A549 (cell line): ENCODE results near the gene PRKN. TPM values are rescaled to one million over a fixed set of nuclear protein-coding genes. Genes with fewer than 3 reads are reported as not detected.

ENCODE experiments used
- ATAC-seq, 2 experiments: fragments of 200-7000 bp in 1 of 2; fragments of >200 bp in 1 of 2; cut with Nextera tagmentation in 1 of 2; cut with Tn5 transposase in 1 of 2; 3 replicates each; pipeline versions ENCODE4 v1.8.0 to v1.9.1; 2018 to 2020; ENCODE audit warnings: mild to moderate bottlenecking in 1 of 2, moderate library complexity in 1 of 2
- CTCF ChIA-PET: fragments of 300-600 bp; sonication (Branson Sonifier 250); formaldehyde crosslinking; extraction: SDS; loops from one replicate; lab custom pipeline; 2021; ENCODE audit warnings: antibody characterized with exemption, inconsistent platforms; lab: Yijun Ruan, JAX
- POLR2A ChIA-PET: fragments of 350-600 bp; formaldehyde crosslinking; extraction: SDS; loops from one replicate; lab custom pipeline; 2021; ENCODE audit warnings: antibody characterized with exemption, inconsistent platforms; lab: Yijun Ruan, JAX
- DNase-seq, 2 experiments: peaks; one replicate each; pipeline versions ENCODE4 v3.0.0 to v3.0.0-alpha.2; 2011 to 2016; ENCODE audit warnings: low read depth in 1 of 2, low spot score in 1 of 2
- FAIRE-seq: peaks from 2 replicates; lab custom pipeline; 2011; peaks lifted over from hg19 to GRCh38; lab: Jason Lieb, UNC
- H3K27ac ChIP-seq, 2 experiments: fragments of >200 bp; sonication (Bioruptor Twin); formaldehyde crosslinking; 3 replicates each; pipeline ENCODE4 v1.5.1; 2016 to 2017
- H3K4me1 ChIP-seq: fragments of >200 bp; sonication (Bioruptor Twin); formaldehyde crosslinking; 3 replicates; pipeline ENCODE4 v1.6.1; 2016
- H3K4me2 ChIP-seq: fragments of >200 bp; sonication (Bioruptor Twin); formaldehyde crosslinking; 3 replicates; pipeline ENCODE4 v1.6.1; 2016
- H3K4me3 ChIP-seq: fragments of >200 bp; sonication (Bioruptor Twin); formaldehyde crosslinking; 3 replicates; pipeline ENCODE4 v1.5.1; 2016
- H3K9me3 ChIP-seq: fragments of >200 bp; sonication (Bioruptor Twin); formaldehyde crosslinking; 3 replicates; pipeline ENCODE4 v1.6.1; 2016
- BHLHE40 ChIP-seq: IDR thresholded peaks from 2 replicates; pipeline ENCODE4 v1.6.1; 2012; ENCODE audit warnings: low read depth, low read length, inconsistent platforms
- CEBPB ChIP-seq, 2 experiments: fragments of >200 bp in 1 of 2; sonication (Bioruptor Twin) in 1 of 2; formaldehyde crosslinking in 1 of 2; IDR thresholded peaks; 2 replicates each; pipeline ENCODE4 v1.6.1; 2012 to 2016
- CHD2 ChIP-seq: fragments of 150-350 bp; IDR thresholded peaks from 2 replicates; pipeline ENCODE4 v1.6.1; 2014; ENCODE audit warnings: low read length; ENCODE audit not compliant: partially characterized antibody
- EHMT2 ChIP-seq: fragments of 200-600 bp; sonication (generic); IDR thresholded peaks from 2 replicates; pipeline ENCODE4 v1.6.1; 2016; ENCODE audit warnings: antibody characterized with exemption, low read depth, mild to moderate bottlenecking, moderate library complexity
- ELK1 ChIP-seq: fragments of 150-350 bp; IDR thresholded peaks from 2 replicates; pipeline ENCODE4 v1.6.1; 2014; ENCODE audit warnings: low read depth, mild to moderate bottlenecking, low read length
- EP300 ChIP-seq, 2 experiments: fragments of >200 bp; sonication (Bioruptor Twin); formaldehyde crosslinking; IDR thresholded peaks; 2 replicates in 1 of 2; 3 replicates in 1 of 2; pipeline ENCODE4 v1.6.1; 2016 to 2017
- ESRRA ChIP-seq: fragments of 150-350 bp; IDR thresholded peaks from 2 replicates; pipeline ENCODE4 v1.6.1; 2014; ENCODE audit warnings: mild to moderate bottlenecking, low read length, borderline replicate concordance
- FOXS1 ChIP-seq: fragments of 250-450 bp; sonication (Bioruptor Pico); IDR thresholded peaks from 2 replicates; pipeline ENCODE4 v1.5.0; 2020; ENCODE audit warnings: mild to moderate bottlenecking, moderate library complexity
- HDAC2 ChIP-seq: fragments of 200-600 bp; sonication (generic); IDR thresholded peaks from 2 replicates; pipeline ENCODE4 v1.6.1; 2016
- HEYL ChIP-seq: fragments of 250-450 bp; sonication (Bioruptor Pico); IDR thresholded peaks from 2 replicates; pipeline ENCODE4 v1.8.0; 2021; ENCODE audit warnings: mild to moderate bottlenecking, moderate library complexity
- HOXB5 ChIP-seq: fragments of 250-450 bp; sonication (Bioruptor Pico); IDR thresholded peaks from 2 replicates; pipeline ENCODE4 v1.5.0; 2020; ENCODE audit warnings: mild to moderate bottlenecking, moderate library complexity
- JUN ChIP-seq, 2 experiments: fragments of >200 bp; sonication (Bioruptor Twin); formaldehyde crosslinking; IDR thresholded peaks; 2 replicates in 1 of 2; 3 replicates in 1 of 2; pipeline ENCODE4 v1.6.1; 2016 to 2017
- KDM1A ChIP-seq: fragments of 200-600 bp; sonication (generic); IDR thresholded peaks from 2 replicates; pipeline ENCODE4 v1.6.1; 2016; ENCODE audit warnings: low read depth, mild to moderate bottlenecking
- KDM5A ChIP-seq: fragments of 200-600 bp; sonication (generic); IDR thresholded peaks from 2 replicates; pipeline ENCODE4 v1.6.1; 2016; ENCODE audit warnings: antibody characterized with exemption, mild to moderate bottlenecking
- MAFK ChIP-seq: fragments of 450-650 bp; IDR thresholded peaks from 2 replicates; pipeline ENCODE4 v1.6.1; 2014; ENCODE audit not compliant: partially characterized antibody
- MAZ ChIP-seq: fragments of 150-350 bp; IDR thresholded peaks from 2 replicates; pipeline ENCODE4 v1.6.1; 2014; ENCODE audit warnings: antibody characterized with exemption, low read depth, low read length, borderline replicate concordance
- MYC ChIP-seq: IDR thresholded peaks from 2 replicates; pipeline ENCODE4 v1.6.1; 2012; ENCODE audit warnings: mild to moderate bottlenecking, inconsistent platforms, low read length, improper control_type of control experiment, borderline replicate concordance
- NFE2L2 ChIP-seq: fragments of 150-350 bp; conservative IDR thresholded peaks from 2 replicates; pipeline ENCODE4 v1.6.1; 2014; ENCODE audit warnings: low read length
- PBX3 ChIP-seq: IDR thresholded peaks from 2 replicates; pipeline ENCODE4 v1.6.1; 2012
- RAD21 ChIP-seq, 2 experiments: fragments of >200 bp in 1 of 2; sonication (Bioruptor Twin) in 1 of 2; formaldehyde crosslinking in 1 of 2; IDR thresholded peaks in 1 of 2; conservative IDR thresholded peaks in 1 of 2; 2 replicates in 1 of 2; 3 replicates in 1 of 2; pipeline ENCODE4 v1.6.1; 2012 to 2018; ENCODE audit warnings: inconsistent platforms in 1 of 2
- RARB ChIP-seq: fragments of 250-450 bp; sonication (Bioruptor Pico); IDR thresholded peaks from 2 replicates; pipeline ENCODE4 v1.8.0; 2021; ENCODE audit warnings: mild to moderate bottlenecking, moderate library complexity
- REST ChIP-seq: fragments of 200-600 bp; sonication (generic); IDR thresholded peaks from 2 replicates; pipeline ENCODE4 v1.6.1; 2016; ENCODE audit warnings: antibody characterized with exemption, mild to moderate bottlenecking, moderate library complexity
- TFCP2L1 ChIP-seq: fragments of 250-450 bp; sonication (Bioruptor Pico); IDR thresholded peaks from 2 replicates; pipeline ENCODE4 v1.5.0; 2021; ENCODE audit warnings: mild to moderate bottlenecking
- WGBS: methylation state at CpG from one replicate; pipeline ENCODE4 v1.1.6; 2017; ENCODE audit errors: missing lambda C conversion rate; 5-methylcytosine and 5-hydroxymethylcytosine counted together
- polyA plus RNA-seq, 4 experiments: library from polyadenylated mRNA; depleted of rRNA in 3 of 4; stranded (reverse); fragments of >200 nt; fragmentation: RNase III in 1 of 4; extraction: RNeasy Plus Mini Kit Qiagen cat#74134 plus additional on column Dnase treatment in 1 of 4; gene quantifications; 2 replicates in 3 of 4; 3 replicates in 1 of 4; pipeline ENCODE4 v1.2.3, GENCODE V29; 2011 to 2017

The PRKN gene
- polyA plus RNA-seq, 2 of the 4 experiments (the other 2 are of a cell fraction), result 0.36 to 0.39 TPM

GRCh38 chr6:162560891-162561290, 166.7 kb downstream of the PRKN start:
- FAIRE-seq (no peak), ATAC-seq (no peak), DNase-seq (no peak)
- H3K4me2 ChIP-seq, result no peak overlapping the region
- ChIA-PET POLR2A (no interaction called here), CTCF (no interaction called here)
- 74% methylated on average over 8 of the region's 8 CpGs for WGBS
- no peaks in the 10 kb centered on the region for H3K9me3 ChIP-seq
- no peaks in the 10 kb centered on the region for H3K4me1 ChIP-seq
- H3K4me3 ChIP-seq, result no peak overlapping the region
- H3K27ac ChIP-seq, result no peak overlapping the region
- TF ChIP-seq MAFK (no peak), EHMT2 (no peak), TFCP2L1 (CRISPR knock-in tag) (no peak), KDM1A (no peak), HOXB5 (CRISPR knock-in tag) (no peak), PBX3 (no peak), MYC (no peak), NFE2L2 (no peak), HEYL (CRISPR knock-in tag) (no peak), EP300 (IDR thresholded peaks at IDR 0.05) (no peak), MAZ (no peak), RARB (CRISPR knock-in tag) (no peak), ELK1 (no peak), ESRRA (no peak), RAD21 (conservative IDR thresholded peaks at IDR 0.05 in 1 of 2, IDR thresholded peaks at IDR 0.05 in 1 of 2) (no peak)

- POLR2A ChIA-PET, result no interaction called here
- H3K4me3 ChIP-seq, result no peak overlapping the region
- CTCF ChIA-PET, result no interaction called here
- 67% methylated on average over 8 of the region's 9 CpGs for WGBS
- H3K9me3 ChIP-seq, result no peaks in the 10 kb centered on the region
- FAIRE-seq (no peak), ATAC-seq (no peak), DNase-seq (no peak)
- no peak overlapping the region for H3K4me2 ChIP-seq
- no peak overlapping the region for H3K27ac ChIP-seq
- TF ChIP-seq JUN (IDR thresholded peaks at IDR 0.05) (no peak), NFE2L2 (no peak), HDAC2 (no peak), TFCP2L1 (CRISPR knock-in tag) (no peak), CHD2 (no peak), MYC (no peak)
- no peaks in the 10 kb centered on the region for H3K4me1 ChIP-seq
Observed at GRCh38 chr6:162554531-162554930, 173.0 kb downstream of the PRKN start.

GRCh38 chr6:162546905-162547304, 180.7 kb downstream of the PRKN start:
- ATAC-seq (no peak), DNase-seq (no peak), FAIRE-seq (no peak)
- CTCF ChIA-PET, result no interaction called here
- Histone ChIP-seq H3K4me1 (no peaks in the 10 kb centered on the region), H3K9me3 (no peaks in the 10 kb centered on the region), H3K4me2 (no peak overlapping the region), H3K4me3 (no peak overlapping the region), H3K27ac (no peak overlapping the region)
- 36% methylated on average over 4 of the region's 4 CpGs for WGBS
- POLR2A ChIA-PET, result no interaction called here
- TF ChIP-seq FOXS1 (CRISPR knock-in tag) (no peak), EHMT2 (no peak), CEBPB (IDR thresholded peaks at IDR 0.05) (no peak), REST (no peak), KDM5A (no peak), BHLHE40 (no peak), MAFK (no peak)
